Kasumi-1 (cell line): ENCODE data around the gene TPM2.

Experiments
- DNase-seq, 2 experiments: peaks; one replicate each; lab custom pipeline; 2025; lab: John Stamatoyannopoulos, UW

TPM2 gene

DNA sequence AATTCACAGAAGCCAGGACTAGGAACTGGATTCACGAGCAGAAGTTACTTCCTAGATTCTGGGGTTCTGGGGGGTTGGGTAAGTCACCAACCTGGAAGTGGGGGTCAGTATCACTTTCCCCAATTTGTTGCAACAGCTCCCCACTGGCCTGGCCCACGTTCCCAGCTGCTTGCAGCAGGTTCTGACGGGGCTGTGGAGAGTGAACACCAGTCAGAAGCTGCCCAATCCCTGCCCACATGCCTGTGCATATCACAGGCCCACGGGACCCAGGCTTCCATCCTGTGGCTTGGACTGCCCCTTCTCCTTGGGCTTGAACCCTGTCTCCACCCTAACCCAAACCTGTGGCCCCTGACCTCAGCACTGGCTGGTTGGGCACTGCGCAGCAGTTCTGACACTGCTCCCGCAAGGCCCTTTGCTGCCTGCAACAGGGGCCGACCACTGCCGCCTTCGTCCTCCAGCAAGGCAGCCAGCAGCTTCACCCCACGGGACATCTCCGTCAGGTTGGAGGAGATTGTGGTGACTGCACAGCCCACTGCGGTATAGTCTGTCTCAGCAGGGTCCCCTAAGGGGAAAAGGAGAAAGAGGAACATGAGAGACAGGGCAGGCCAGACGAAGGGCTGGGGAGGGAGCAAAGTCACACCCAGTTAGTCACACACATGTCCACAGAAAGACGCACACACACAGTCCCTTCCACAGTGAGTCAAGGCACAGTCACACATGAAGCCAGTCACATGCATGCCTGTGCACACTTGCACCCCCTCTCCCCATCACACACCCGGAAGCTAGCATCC, 29.2 kb upstream of the TPM2 start:
- DNase-seq = no peak

- DNase-seq = no peak
Measured at GRCh38 chr9:35717132-35717870, 27.6 kb upstream of the TPM2 start.

DNA sequence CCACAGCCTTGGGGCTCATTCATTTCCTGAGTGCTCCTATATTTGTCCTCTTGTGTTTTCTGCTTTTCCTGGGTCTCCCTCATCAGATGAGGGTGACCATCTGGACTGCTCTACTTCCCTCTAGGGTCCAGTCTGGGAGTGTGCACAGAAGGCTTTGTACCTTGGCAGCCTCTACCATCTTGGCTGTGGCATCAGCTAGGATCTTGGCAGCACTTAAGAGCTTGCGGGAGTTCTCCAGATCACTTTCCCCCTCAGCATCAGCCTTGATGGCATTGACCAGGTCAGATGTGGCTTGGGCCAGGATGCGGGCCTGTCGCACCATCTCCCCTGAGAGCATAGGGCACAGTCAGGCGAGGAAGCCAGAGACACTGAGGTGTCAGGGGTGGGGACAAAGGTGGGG, 26.5 kb upstream of the TPM2 start:
- no peak for DNase-seq

- no peak for DNase-seq
Measured at GRCh38 chr9:35714579-35715252, 25.0 kb upstream of the TPM2 start.

DNA sequence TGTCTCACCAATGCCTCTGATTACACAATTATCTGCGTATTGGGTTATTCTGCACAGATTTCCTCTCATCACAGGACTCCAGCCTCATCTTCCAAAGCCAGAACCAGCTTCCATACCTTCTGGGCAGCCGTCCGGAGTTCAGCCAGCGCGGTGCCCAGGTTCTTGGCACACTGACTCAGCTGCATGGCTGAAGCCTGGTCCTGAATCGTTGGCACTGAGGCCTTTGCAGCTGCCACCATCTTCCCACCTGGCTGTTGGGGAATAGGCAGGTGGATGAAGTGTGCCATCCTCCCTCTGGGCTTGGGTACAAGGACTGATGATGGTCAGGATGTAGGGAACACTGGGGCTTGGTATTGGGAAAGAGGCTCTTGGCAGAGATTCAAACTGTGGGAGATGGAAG, 24.4 kb upstream of the TPM2 start:
- no peak for DNase-seq

GRCh38 chr9:35713578-35713977, 23.9 kb upstream of the TPM2 start:
- no peak for DNase-seq

DNA sequence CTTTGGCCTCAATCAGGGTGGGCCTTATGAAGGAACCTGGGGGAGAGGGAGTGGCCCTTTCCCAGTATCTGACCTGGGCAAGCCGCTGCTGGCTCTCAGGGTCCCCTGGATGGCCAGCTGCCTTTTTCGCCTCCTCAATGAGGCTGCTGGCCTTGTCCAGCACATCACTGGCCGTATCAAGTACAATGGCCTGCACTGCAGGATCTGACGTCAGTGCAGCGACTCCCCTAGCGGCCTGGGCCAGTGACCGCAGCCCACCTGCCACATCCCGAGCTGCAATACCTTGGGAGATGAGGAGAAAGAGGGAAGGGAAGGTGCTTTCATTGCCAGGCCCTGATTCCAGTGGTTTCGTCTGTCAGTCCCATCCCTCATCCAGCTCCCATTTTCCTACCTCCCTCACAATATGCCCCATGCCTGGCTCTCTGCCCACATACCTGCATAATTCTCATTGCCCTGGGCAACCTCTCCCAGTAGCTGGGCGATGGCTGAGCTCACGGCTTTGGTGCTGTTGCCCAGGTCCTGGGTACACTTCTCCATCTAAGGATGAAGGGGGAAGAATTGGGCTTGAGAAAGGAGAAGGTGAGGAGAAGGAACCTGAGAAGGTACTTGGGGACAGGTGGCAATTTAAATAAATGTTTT, 23.2 kb upstream of the TPM2 start:
- DNase-seq = no peak

DNA sequence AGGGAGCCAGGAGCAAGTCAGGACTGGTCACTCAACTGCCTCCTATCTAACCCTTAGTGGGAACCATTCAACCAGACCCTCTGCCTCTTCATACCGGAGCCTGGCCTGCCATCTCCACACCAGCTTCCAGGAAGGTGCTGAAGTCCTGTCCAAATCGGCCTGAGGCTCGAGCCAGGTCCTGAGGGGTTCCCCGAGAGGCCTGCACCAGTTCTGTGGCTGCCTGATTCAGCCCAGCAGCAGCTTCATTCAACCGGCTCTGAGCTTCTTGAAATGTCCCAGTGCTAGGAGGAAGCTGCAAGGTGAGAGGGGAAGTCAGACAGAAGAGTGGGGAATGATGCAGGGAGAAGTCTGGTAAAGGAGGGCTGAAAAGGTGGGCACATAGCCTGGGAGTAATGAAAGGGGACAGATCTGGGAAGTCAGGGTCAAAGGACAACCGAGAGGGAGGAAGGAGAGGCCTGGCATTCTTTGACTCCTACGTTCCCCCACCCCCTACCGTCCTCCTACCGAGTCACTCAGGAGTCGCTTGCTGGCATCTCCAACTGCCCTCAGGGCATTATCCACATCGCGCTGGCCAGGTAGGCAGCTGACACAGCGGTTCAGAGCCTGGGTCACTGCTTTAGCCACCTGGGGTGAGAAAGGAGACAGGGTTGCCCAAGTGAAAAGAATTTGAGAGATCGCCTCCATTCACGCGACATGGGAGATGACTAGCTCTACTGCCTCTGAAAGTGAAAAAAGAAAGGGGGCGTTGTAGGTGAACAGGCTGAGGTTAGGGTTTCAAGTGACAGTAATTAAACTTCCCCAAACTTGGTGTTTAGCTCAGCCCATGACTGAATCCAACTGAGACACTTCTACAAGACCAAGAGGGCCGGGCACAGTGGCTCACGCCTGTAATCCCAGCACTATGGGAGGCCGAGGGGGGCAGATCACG, 22.0 kb upstream of the TPM2 start:
- no peak for DNase-seq

GRCh38 chr9:35710818-35711500, 21.2 kb upstream of the TPM2 start:
- DNase-seq = no peak

DNA sequence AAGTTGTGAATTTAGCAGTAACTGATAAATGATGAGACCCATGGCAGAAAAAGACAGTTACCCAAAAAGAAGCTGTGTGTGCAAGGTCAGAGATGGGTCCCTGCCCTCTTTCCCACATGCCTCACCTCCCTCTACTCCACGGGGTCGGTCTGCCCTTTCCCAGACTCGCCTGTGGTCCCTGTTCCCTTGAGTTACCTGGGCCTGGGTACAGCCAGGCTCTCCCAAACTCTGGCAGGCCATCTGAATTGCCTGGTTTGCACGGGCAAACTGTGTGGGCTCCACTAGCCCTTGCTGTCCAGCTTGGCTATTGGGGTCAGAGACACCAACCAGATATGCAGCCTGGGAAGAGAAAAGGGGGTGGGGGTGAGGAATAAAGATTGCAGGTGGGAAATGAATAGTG, 18.4 kb upstream of the TPM2 start:
- no peak for DNase-seq

DNA sequence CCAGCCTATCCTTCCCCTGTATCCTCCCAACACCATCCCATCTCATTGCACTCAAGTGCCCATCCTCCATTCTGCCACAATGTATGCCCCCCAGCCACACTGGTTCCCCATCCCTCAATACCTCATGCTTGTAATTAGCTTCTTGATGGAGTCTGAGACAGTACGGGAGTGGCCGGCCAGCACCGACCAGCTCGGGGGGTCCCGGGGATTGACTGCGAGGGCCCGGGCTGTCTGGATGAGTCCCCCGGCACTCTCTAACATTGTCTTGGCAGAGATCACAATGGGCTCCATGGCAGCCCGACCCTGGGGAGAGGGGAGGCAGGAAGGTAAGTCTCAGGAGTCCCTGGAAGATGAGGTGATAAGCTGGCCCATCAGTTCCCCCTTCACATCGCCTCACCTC, 17.2 kb upstream of the TPM2 start:
- DNase-seq = no peak

DNA sequence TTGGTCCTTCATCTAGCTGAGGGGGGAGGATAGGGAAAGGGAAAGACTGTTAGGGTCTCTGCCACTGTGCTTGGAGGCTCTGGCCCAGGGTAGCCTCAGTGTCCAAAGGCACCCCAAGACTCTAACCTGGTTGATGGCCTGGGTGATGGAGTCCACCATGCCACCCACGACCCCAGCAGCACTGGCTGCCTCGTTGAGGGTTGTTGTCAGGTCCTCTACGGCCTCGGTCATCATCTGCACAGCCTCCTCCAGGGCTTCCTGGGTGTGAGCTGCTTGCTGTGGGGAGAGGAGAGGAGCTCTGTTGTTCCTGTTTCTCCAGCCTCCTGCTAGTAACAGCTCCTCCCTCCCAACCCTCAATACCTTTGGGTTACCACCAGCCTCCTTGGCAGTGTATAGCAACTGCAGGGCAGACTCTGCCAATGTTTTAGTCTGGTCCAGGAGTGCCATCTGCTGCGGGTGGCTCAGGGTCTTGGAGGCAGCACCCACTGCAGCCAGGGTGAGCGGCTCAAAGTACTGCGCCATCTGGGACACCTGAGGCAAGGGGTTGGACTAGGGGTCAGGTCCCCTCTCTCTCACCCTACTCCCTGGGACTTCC, 16.2 kb upstream of the TPM2 start:
- DNase-seq = no peak

- DNase-seq = no peak
Measured at GRCh38 chr9:35705372-35705771, 15.6 kb upstream of the TPM2 start.

DNA sequence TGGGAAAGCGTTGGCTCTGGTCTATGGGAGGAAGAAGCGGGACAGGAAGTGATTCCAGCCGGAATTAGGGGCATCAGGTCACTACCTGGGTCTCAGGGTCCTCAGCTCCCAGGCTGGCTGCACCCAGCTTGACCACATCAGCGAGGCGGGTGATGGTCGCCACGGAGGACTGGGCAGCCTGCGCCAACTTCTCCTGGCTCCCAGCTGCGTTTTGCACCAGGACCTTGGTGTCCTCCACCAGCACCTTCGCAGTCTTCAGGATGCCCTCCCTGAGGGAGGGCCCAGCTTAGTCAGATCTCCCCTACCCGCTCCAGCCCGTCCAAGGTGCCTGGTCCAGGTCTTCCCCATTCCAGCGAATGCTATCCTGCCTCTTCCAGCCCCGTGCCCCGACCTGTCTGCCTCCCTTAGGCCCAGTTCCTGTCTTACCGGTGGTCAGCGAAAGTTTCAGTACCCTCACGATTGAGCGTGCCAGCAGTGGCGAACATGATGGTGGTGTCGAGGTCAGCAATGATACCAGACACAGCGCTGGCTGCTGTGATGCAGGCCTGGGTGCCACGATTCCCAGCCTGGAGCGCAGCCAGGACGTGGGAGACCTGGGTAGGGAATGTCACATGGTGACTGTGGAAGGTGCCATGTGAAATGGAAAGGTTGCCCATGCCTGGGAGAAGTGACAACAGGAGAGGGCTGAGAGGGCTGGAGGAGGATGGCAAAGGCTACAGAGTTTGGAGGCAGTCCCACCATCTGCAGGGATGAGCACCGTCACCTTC, 14.4 kb upstream of the TPM2 start:
- no peak for DNase-seq

DNA sequence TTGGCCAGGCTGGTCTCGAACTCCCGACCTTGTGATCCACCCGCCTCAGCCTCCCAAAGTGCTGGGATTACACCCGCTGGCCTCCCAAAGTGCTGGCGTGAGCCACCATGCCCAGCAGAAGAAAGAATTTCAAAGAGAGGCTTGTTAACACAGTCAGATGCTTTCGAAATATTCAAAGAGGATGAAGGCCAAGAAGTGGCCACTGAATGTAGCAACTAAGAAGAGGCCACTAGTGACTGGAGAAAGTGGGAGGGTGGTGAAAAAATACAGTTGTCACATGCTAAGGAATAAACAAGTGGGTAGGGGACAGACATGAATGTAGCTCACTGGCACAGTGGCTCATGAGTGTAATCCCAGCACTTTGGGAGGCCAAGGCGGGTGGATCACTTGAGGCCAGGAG, 13.0 kb upstream of the TPM2 start:
- no peak for DNase-seq

- DNase-seq = no peak
Measured at GRCh38 chr9:35700942-35701341, 11.2 kb upstream of the TPM2 start.

- DNase-seq = no peak
Measured at GRCh38 chr9:35700031-35700430, 10.3 kb upstream of the TPM2 start.

GRCh38 chr9:35698231-35698630, 8.5 kb upstream of the TPM2 start:
- no peak for DNase-seq

GRCh38 chr9:35697486-35697885, 7.8 kb upstream of the TPM2 start:
- DNase-seq = no peak
